PC-3 (cell line): ENCODE measurements around the gene TGM4. TPM values are rescaled to one million over a fixed set of nuclear protein-coding genes. Genes with fewer than 3 reads are reported as not detected.

Source experiments
- ATAC-seq: fragments of 200-7000 bp; cut with Tn5 transposase; 2 replicates; pipeline ENCODE4 v1.9.1; 2020; ENCODE audit warnings: mild to moderate bottlenecking, moderate library complexity
- BruUV-seq: library from RNA; stranded (reverse); fragments of 400-500 nt; replicated peaks from 2 replicates; lab custom pipeline; 2021; lab: Mats Ljungman, UMichigan
- CTCF ChIA-PET: fragments of 300-600 bp; sonication (Branson Sonifier 250); formaldehyde crosslinking; loops from one replicate; lab custom pipeline; 2022; ENCODE audit warnings: antibody characterized with exemption; lab: Charles Lee
- POLR2A ChIA-PET: fragments of 300-600 bp; sonication (Branson Sonifier 250); formaldehyde crosslinking; loops from one replicate; lab custom pipeline; 2022; ENCODE audit warnings: antibody characterized with exemption; ENCODE audit not compliant: unreplicated experiment; lab: Charles Lee
- DNase-seq: peaks from one replicate; pipeline ENCODE4 v3.0.0-alpha.2; 2015
- H2AFZ ChIP-seq: fragments of 300-600 bp; sonication (generic); 2 replicates; pipeline ENCODE4 v1.6.0; 2016; ENCODE audit warnings: antibody characterized with exemption, low read length
- H3F3A ChIP-seq: fragments of 300-600 bp; sonication (generic); one replicate; pipeline ENCODE4 v1.6.0; 2017; ENCODE audit warnings: antibody characterized with exemption, low read length, control low read depth, mild to moderate bottlenecking; ENCODE audit not compliant: unreplicated experiment
- H3K27ac ChIP-seq: fragments of 300-600 bp; sonication (generic); 2 replicates; pipeline ENCODE4 v1.5.1; 2016; ENCODE audit warnings: mild to moderate bottlenecking, low read length
- H3K27me3 ChIP-seq: fragments of 300-600 bp; sonication (generic); 2 replicates; pipeline ENCODE4 v1.6.1; 2016; ENCODE audit warnings: low read length, mixed read lengths
- H3K36me3 ChIP-seq: fragments of 300-600 bp; sonication (generic); 2 replicates; pipeline ENCODE4 v1.6.1; 2016; ENCODE audit warnings: low read depth, mixed run types, low read length, mixed read lengths
- H3K4me1 ChIP-seq: fragments of 300-600 bp; sonication (generic); 2 replicates; pipeline ENCODE4 v1.5.1; 2016; ENCODE audit warnings: low read length; ENCODE audit not compliant: insufficient read depth
- H3K4me2 ChIP-seq: fragments of 300-600 bp; sonication (generic); 2 replicates; pipeline ENCODE4 v1.6.0; 2016; ENCODE audit warnings: low read length
- H3K4me3 ChIP-seq: fragments of 300-600 bp; sonication (generic); 2 replicates; pipeline ENCODE4 v1.5.1; 2016; ENCODE audit warnings: mild to moderate bottlenecking, low read length, mixed read lengths
- H3K79me2 ChIP-seq: fragments of 300-600 bp; sonication (generic); 2 replicates; pipeline ENCODE4 v1.6.1; 2017; ENCODE audit warnings: low read length, mixed read lengths
- H3K9ac ChIP-seq: fragments of 300-600 bp; sonication (generic); 2 replicates; pipeline ENCODE4 v1.6.0; 2016; ENCODE audit warnings: mild to moderate bottlenecking, low read length
- H3K9me2 ChIP-seq: fragments of 300-600 bp; sonication (generic); replicated peaks from 2 replicates; pipeline ENCODE4 v1.6.1; 2016; ENCODE audit warnings: mixed run types, low read length, mixed read lengths
- H3K9me3 ChIP-seq: fragments of 300-600 bp; sonication (generic); 2 replicates; pipeline ENCODE4 v1.6.1; 2016; ENCODE audit warnings: low read length, mixed read lengths
- H4K20me1 ChIP-seq: fragments of 300-600 bp; sonication (generic); 2 replicates; pipeline ENCODE4 v1.6.1; 2016; ENCODE audit warnings: low read length, mixed read lengths
- EZH2 ChIP-seq: fragments of 300-600 bp; sonication (generic); IDR thresholded peaks from one replicate; pipeline ENCODE4 v1.6.1; 2017; ENCODE audit warnings: antibody characterized with exemption, mild to moderate bottlenecking, low read length; ENCODE audit not compliant: unreplicated experiment
- EZH2phosphoT487 ChIP-seq: fragments of 300-600 bp; sonication (generic); IDR thresholded peaks from 2 replicates; pipeline ENCODE4 v1.6.1; 2018; ENCODE audit warnings: mild to moderate bottlenecking, antibody characterized with exemption, low read length, borderline replicate concordance
- intact Hi-C: fragments of 100-400 bp; cut with micrococcal nuclease; formaldehyde crosslinking; loops from 2 replicates; pipeline ENCODE4 v1.9.0; 2023
- total RNA-seq: library from RNA; depleted of rRNA; stranded (reverse); fragments of >200 nt; gene quantifications from 2 replicates; pipeline ENCODE4 v1.2.3, GENCODE V29; 2014
- TF ChIP-seq, protein P1 (sequence below): fragments of 300-600 bp; sonication (generic); conservative IDR thresholded peaks from 2 replicates; pipeline ENCODE4 v1.5.1; 2017; ENCODE audit warnings: antibody characterized with exemption, low read depth, mild to moderate bottlenecking, low read length

TGM4 gene
- total RNA-seq, 1 experiment from 2014 or later: 1.2 TPM

DNA sequence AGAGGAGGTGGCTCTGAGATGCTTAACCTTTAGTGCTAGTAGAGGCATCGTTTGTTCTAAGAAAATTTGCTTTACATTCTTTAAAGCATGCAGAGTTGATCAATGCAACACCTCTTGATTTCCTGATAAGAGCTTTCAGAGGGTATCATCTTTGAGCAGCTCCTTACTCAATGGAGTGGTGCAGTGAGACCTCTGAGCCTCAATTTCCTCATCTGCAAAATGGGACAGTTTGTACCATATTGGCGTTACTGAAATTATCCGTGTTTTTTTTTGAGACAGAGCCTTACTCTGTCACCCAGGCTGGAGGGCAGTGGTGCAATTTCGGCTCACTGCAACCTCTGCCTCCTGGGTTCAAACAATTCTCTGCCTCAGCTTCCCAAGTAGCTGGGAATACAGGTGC lies 14.3 kb upstream of the TGM4 start:
- intact Hi-C loops: no loop called here
- no peak overlapping the region for H2AFZ ChIP-seq
- H3K4me3 ChIP-seq: no peak overlapping the region
- no peaks in the 10 kb centered on the region for H3K9me2 ChIP-seq
- no peak overlapping the region for H3K9ac ChIP-seq
- H3K79me2 ChIP-seq: peaks cover 7% of the 10 kb centered on the region; the same call in 1 of the 2 replicates
- no peak overlapping the region for H3K4me2 ChIP-seq
- no peak for TF ChIP-seq EZH2phosphoT487
- TF ChIP-seq EZH2: no peak
- TF ChIP-seq, protein P1, sequence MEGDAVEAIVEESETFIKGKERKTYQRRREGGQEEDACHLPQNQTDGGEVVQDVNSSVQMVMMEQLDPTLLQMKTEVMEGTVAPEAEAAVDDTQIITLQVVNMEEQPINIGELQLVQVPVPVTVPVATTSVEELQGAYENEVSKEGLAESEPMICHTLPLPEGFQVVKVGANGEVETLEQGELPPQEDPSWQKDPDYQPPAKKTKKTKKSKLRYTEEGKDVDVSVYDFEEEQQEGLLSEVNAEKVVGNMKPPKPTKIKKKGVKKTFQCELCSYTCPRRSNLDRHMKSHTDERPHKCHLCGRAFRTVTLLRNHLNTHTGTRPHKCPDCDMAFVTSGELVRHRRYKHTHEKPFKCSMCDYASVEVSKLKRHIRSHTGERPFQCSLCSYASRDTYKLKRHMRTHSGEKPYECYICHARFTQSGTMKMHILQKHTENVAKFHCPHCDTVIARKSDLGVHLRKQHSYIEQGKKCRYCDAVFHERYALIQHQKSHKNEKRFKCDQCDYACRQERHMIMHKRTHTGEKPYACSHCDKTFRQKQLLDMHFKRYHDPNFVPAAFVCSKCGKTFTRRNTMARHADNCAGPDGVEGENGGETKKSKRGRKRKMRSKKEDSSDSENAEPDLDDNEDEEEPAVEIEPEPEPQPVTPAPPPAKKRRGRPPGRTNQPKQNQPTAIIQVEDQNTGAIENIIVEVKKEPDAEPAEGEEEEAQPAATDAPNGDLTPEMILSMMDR: no peak
- H3K27me3 ChIP-seq: no peaks in the 10 kb centered on the region
- no peaks in the 10 kb centered on the region for H4K20me1 ChIP-seq
- H3F3A ChIP-seq: no peaks in the 10 kb centered on the region
- ATAC-seq (no peak), DNase-seq (no peak)
- H3K36me3 ChIP-seq: peaks cover 8% of the 10 kb centered on the region; the same call in 1 of the 2 replicates
- POLR2A ChIA-PET: no interaction called here
- H3K27ac ChIP-seq: no peak overlapping the region
- H3K4me1 ChIP-seq: peaks cover 5% of the 10 kb centered on the region; the same call in 1 of the 2 replicates
- no TSS peak for BruUV-seq
- CTCF ChIA-PET: no interaction called here
- no peaks in the 10 kb centered on the region for H3K9me3 ChIP-seq

DNA sequence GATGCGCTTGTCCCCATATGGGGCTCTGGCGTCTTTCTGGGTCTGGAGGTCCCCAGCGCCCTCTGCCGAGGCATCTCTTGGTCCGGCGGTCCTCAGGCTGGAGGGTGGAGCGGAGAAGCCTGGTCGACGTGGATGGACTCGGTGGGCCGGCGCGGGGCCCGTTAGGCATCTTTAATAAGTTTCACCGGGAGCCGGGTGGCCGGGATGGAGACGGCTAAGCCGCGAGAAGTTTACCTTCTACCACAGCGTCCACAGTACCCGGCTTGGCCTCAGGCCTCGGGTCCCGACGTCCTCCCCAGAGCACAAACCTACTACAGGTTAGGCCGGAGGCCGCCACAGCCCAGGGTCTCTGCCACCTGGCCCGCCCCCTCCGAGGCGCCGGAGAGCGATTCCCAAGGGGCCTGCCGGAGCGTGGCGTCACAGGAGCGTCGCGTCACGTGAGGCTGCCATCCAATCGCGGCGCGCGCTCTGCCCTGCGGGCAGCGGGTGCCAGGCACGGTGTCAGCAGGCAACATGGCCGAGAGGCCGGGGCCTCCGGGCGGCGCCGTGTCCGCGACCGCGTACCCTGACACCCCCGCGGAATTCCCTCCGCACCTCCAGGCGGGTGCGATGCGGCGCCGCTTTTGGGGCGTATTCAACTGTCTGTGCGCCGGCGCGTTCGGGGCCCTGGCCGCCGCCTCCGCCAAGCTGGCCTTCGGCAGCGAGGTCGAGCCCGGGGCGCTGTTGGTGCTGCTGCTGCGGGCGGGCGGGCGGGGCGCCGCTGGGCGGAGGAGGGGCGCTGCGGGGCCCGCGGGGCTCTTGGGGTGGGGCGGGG lies 12.8 kb upstream of the TGM4 start, which contains the start of gene TMEM42:
Gene TMEM42 (plus strand): TSS at position 501 of the 814 bp plus-strand sequence. CDS start 13 bp downstream, at position 514.
- Histone ChIP-seq H3F3A (no peaks in the 10 kb centered on the region), H2AFZ (peak within 1 kb of the TSS; percentile 76), H3K4me1 (peaks cover 5% of the 10 kb centered on the region; the same call in 1 of the 2 replicates), H3K9ac (peak within 1 kb of the TSS; percentile 66), H3K36me3 (peaks cover 4% of the 10 kb centered on the region; the same call in 1 of the 2 replicates), H4K20me1 (no peaks in the 10 kb centered on the region), H3K9me3 (no peaks in the 10 kb centered on the region), H3K4me2 (peak within 1 kb of the TSS; percentile 67), H3K79me2 (peaks cover 7% of the 10 kb centered on the region; the same call in 1 of the 2 replicates), H3K27ac (peak within 1 kb of the TSS; percentile 13; the same call in 1 of the 2 replicates), H3K9me2 (no peaks in the 10 kb centered on the region), H3K4me3 (peak within 1 kb of the TSS; percentile 61), H3K27me3 (no peaks in the 10 kb centered on the region)
- CTCF ChIA-PET: no interaction called here
- ATAC-seq: peak; percentile 92
- no peak for TF ChIP-seq EZH2
- TF ChIP-seq, protein P1: no peak
- peak; percentile 59 for DNase-seq
- POLR2A ChIA-PET: interaction anchor here (0.6 to 1.0 kb wide), 2 partner anchors 22 to 114 kb away, joined by 7 to 8 read pairs; partner anchors contain the start of gene ZDHHC3
- intact Hi-C loops: no loop called here
- TSS peak; percentile 95 for BruUV-seq
